Fibroblast of lung (primary cell): ENCODE measurements around the gene ALG1L2.
"Not testable (repeated sequence)": the region's sequence is repeated elsewhere in the genome, so short reads cannot be mapped to it uniquely, and the experiment has no call there.

Source experiments
- EZH2 ChIP-seq: IDR thresholded peaks from 2 replicates; pipeline ENCODE4 v1.5.1; 2012; ENCODE audit warnings: low read length, control low read depth, mild to moderate bottlenecking; ENCODE audit errors: missing control alignments
- TF ChIP-seq, protein P1 (sequence below), 2 donors: IDR thresholded peaks in 1 of 2; conservative IDR thresholded peaks in 1 of 2; 1 replicate in 1 of 2; 2 replicates in 1 of 2; pipeline ENCODE4 v1.5.1; 2011 to 2012; ENCODE audit warnings: low read length in 2 of 2, control low read depth in 1 of 2, inconsistent platforms in 1 of 2, low read depth in 1 of 2, mild to moderate bottlenecking in 1 of 2

DNA sequence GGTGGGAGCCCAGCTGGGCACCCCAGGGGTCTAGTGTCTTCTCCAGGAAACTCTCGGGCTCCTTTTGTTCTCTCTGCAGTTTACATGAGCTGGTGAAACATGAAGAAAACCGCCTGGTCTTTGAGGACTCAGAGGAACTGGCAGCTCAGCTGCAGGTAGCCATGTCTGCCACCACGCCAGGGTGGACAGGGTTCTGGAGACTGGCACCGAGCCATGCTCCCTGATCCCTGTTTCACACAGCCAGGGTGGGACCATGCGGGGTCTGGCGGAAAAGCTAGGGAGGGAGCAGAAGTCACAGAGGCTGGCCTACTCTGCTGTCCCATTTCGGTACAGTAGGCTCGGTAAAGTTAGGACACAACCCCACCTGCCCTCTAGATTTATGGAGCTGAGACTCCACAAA, 15.5 kb downstream of the ALG1L2 start:
- TF ChIP-seq, protein P1, sequence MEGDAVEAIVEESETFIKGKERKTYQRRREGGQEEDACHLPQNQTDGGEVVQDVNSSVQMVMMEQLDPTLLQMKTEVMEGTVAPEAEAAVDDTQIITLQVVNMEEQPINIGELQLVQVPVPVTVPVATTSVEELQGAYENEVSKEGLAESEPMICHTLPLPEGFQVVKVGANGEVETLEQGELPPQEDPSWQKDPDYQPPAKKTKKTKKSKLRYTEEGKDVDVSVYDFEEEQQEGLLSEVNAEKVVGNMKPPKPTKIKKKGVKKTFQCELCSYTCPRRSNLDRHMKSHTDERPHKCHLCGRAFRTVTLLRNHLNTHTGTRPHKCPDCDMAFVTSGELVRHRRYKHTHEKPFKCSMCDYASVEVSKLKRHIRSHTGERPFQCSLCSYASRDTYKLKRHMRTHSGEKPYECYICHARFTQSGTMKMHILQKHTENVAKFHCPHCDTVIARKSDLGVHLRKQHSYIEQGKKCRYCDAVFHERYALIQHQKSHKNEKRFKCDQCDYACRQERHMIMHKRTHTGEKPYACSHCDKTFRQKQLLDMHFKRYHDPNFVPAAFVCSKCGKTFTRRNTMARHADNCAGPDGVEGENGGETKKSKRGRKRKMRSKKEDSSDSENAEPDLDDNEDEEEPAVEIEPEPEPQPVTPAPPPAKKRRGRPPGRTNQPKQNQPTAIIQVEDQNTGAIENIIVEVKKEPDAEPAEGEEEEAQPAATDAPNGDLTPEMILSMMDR (conservative IDR thresholded peaks at IDR 0.05 in 1 of 2, IDR thresholded peaks at IDR 0.05 in 1 of 2; ENCODE audit: low read depth in 1 of 2, low read length in 2 of 2): not testable (repeated sequence)
- TF ChIP-seq EZH2: not testable (repeated sequence)
